Uterus (tissue), 2 donors: ENCODE measurements around the gene BTG2.

Source experiments
- CTCF ChIP-seq, 4 experiments: fragments of 200-600 bp in 2 of 4; fragments of 450-650 bp in 2 of 4; sonication (generic) in 2 of 4; IDR thresholded peaks; one replicate each; pipeline ENCODE4 v1.5.1; 2016 to 2019; ENCODE audit warnings: antibody characterized with exemption in 4 of 4, mild to moderate bottlenecking in 2 of 4, moderate library complexity in 1 of 4
- POLR2A ChIP-seq, 2 donors: fragments of 450-650 bp; IDR thresholded peaks; one replicate each; pipeline ENCODE4 v1.6.1; 2016; ENCODE audit warnings: antibody characterized with exemption in 2 of 2, mild to moderate bottlenecking in 1 of 2, moderate library complexity in 1 of 2

GRCh38 chr1:203340112-203340790, 34.9 kb downstream of the BTG2 start:
- TF ChIP-seq CTCF (IDR thresholded peaks at IDR 0.05) = peak; percentile 82 to 93 (median 89)
- no peak for TF ChIP-seq POLR2A (IDR thresholded peaks at IDR 0.05)
